ENCODE data around the gene PHACTR1. TPM values are rescaled to one million over a fixed set of nuclear protein-coding genes. Genes with fewer than 3 reads are reported as not detected.

PHACTR1 gene
- total RNA-seq, 5 donors from 2014 or later (not counting 1 experiment from before 2014, with no cell fraction given) = 0.63 to 2.6 (median 1.1) TPM

DNA sequence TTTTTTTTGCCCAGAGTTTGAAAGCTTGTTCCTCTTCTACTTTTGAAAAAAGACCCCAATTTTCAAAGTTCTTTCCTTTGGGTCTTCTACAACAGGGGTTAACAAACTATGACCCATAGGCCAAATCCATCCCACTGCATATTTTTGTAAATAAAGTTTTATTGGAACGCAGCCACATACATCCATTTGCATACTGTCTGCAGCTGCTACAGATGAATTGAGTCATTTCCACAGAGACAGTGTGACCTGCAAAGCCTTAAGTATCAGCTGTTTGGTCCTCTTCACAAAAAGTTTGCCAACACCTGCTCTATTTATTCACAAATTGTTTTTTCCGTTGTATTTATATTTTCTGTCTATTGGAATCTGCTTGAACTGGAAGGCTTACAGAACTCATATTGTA is 422.6 kb downstream of the PHACTR1 start:
- WGBS (ENCODE audit: insufficient coverage) = no CpG with 5 or more reads among the region's 2 CpGs
- Mint-ChIP-seq H3K27ac (no peak overlapping the region), H3K36me3 (no peaks in the 10 kb centered on the region), H3K9me3 (no peaks in the 10 kb centered on the region), H3K4me1 (no peaks in the 10 kb centered on the region), H3K27me3 (no peaks in the 10 kb centered on the region), H3K4me3 (no peak overlapping the region)
- DNase-seq (no peak), ATAC-seq (replicated peaks in 1 of 4) (no peak)
- Histone ChIP-seq H3K27ac (ENCODE audit: low read length) (no peak overlapping the region), H3K4me1 (ENCODE audit: control insufficient read depth in 1 of 2, extremely low read depth in 1 of 2, insufficient read depth in 2 of 2, low read length in 2 of 2) (no peaks in the 10 kb centered on the region), H3K27me3 (replicated peaks in 1 of 2; ENCODE audit: control insufficient read depth in 2 of 2, extremely low read depth in 1 of 2, insufficient read depth in 2 of 2, low read length in 1 of 2) (no peaks in the 10 kb centered on the region), H3K9me3 (no peaks in the 10 kb centered on the region), H3K4me3 (ENCODE audit: control insufficient read depth in 1 of 2, extremely low read depth in 1 of 2, low read length in 1 of 2) (no peak overlapping the region), H3K36me3 (ENCODE audit: control insufficient read depth in 2 of 2, extremely low read depth in 1 of 2, insufficient read depth in 1 of 2, low read length in 1 of 2) (no peaks in the 10 kb centered on the region)
- CTCF ChIA-PET = no interaction called here
- POLR2A ChIA-PET = no interaction called here

DNA sequence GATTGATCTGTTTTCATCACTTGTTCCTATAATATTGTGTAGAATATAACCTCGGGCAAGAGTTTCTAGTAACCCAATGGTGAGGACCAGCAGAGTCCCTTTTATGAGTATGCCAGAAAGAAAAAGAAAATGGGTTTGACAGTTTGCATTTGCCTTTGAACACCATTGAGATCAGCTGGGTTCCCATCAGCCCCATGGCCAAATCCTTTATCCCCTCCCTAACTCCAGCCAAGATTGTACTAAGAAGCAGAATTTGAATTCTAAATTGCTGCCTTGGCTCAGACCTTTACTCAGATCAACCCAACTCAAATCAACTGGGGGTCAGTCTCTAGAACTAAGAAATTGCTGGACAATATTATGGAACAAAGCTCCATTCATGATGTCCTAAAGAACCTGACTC is 424.4 kb downstream of the PHACTR1 start:
- H3K9me3 ChIP-seq = no peaks in the 10 kb centered on the region
- no peaks in the 10 kb centered on the region for H3K27me3 ChIP-seq (replicated peaks in 1 of 2; ENCODE audit: control insufficient read depth in 2 of 2, extremely low read depth in 1 of 2, insufficient read depth in 2 of 2, low read length in 1 of 2)
- no peak for DNase-seq
- Mint-ChIP-seq H3K4me3 (no peak overlapping the region), H3K9me3 (no peaks in the 10 kb centered on the region), H3K4me1 (no peaks in the 10 kb centered on the region), H3K27ac (no peak overlapping the region), H3K36me3 (no peaks in the 10 kb centered on the region), H3K27me3 (peaks cover 0 to 2% of the 10 kb centered on the region in 2 donors)
- CTCF ChIA-PET = no interaction called here
- POLR2A ChIA-PET = no interaction called here
- no peak for ATAC-seq (replicated peaks in 1 of 4)
- H3K4me1 ChIP-seq (ENCODE audit: control insufficient read depth in 1 of 2, extremely low read depth in 1 of 2, insufficient read depth in 2 of 2, low read length in 2 of 2) = no peaks in the 10 kb centered on the region
- no peak overlapping the region for H3K27ac ChIP-seq (ENCODE audit: low read length)
- no peak overlapping the region for H3K4me3 ChIP-seq (ENCODE audit: control insufficient read depth in 1 of 2, extremely low read depth in 1 of 2, low read length in 1 of 2)
- no CpG with 5 or more reads among the region's 1 CpG for WGBS (ENCODE audit: insufficient coverage)
- H3K36me3 ChIP-seq (ENCODE audit: control insufficient read depth in 2 of 2, extremely low read depth in 1 of 2, insufficient read depth in 1 of 2, low read length in 1 of 2) = no peaks in the 10 kb centered on the region

DNA sequence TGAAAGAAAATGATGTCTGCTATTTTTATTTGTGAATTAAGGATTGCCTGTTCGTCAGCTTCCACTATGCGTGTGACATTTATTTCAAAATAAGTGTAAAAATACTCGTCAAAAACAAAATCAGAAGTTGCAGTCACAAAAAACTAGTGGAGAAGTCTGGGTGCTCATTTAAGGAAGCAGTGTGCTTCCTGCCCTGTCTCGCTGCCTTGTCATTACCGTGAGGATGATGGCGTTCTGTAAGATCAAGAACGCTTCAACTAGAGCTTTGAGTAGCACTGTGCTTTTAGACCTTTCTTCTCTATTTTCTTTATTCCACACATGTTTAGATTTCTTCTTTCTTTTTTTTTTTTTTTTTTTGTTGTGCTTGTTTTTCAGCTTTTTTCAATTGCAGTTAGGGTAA is 424.8 kb downstream of the PHACTR1 start:
- no peak overlapping the region for H3K4me3 ChIP-seq (ENCODE audit: control insufficient read depth in 1 of 2, extremely low read depth in 1 of 2, low read length in 1 of 2)
- ChIA-PET POLR2A (no interaction called here), CTCF (no interaction called here)
- no peaks in the 10 kb centered on the region for H3K36me3 ChIP-seq (ENCODE audit: control insufficient read depth in 2 of 2, extremely low read depth in 1 of 2, insufficient read depth in 1 of 2, low read length in 1 of 2)
- no peaks in the 10 kb centered on the region for H3K4me1 ChIP-seq (ENCODE audit: control insufficient read depth in 1 of 2, extremely low read depth in 1 of 2, insufficient read depth in 2 of 2, low read length in 2 of 2)
- H3K9me3 ChIP-seq = no peaks in the 10 kb centered on the region
- no peak overlapping the region for H3K27ac ChIP-seq (ENCODE audit: low read length)
- ATAC-seq (replicated peaks in 1 of 4) = no peak
- Mint-ChIP-seq H3K4me3 (no peak overlapping the region), H3K27ac (no peak overlapping the region), H3K4me1 (no peaks in the 10 kb centered on the region), H3K9me3 (no peaks in the 10 kb centered on the region), H3K36me3 (no peaks in the 10 kb centered on the region), H3K27me3 (peaks cover 0 to 2% of the 10 kb centered on the region in 2 donors)
- H3K27me3 ChIP-seq (replicated peaks in 1 of 2; ENCODE audit: control insufficient read depth in 2 of 2, extremely low read depth in 1 of 2, insufficient read depth in 2 of 2, low read length in 1 of 2) = no peaks in the 10 kb centered on the region
- WGBS (ENCODE audit: insufficient coverage) = 50% methylated on average over 2 of the region's 7 CpGs
- no peak for DNase-seq

DNA sequence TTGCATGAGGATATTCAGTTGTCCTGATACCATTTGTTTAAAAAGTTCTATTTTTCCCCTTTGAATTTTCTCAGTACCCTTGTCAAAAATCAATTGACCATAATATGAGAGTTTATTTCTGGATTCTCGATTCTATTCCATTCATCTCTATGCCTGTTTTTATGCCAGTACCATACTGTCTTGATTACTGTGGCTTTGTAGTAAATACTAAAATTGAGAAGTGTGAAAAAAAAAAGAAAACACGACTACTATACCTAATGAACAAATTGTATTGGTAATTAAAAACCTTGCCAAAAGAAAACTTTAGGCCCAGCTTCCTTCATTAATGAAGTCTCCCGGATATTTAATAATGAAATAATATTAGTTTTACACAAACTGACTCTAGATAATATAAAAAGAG is 426.0 kb downstream of the PHACTR1 start:
- WGBS (ENCODE audit: insufficient coverage) = no CpG with 5 or more reads among the region's 3 CpGs
- Mint-ChIP-seq H3K9me3 (no peaks in the 10 kb centered on the region), H3K4me3 (no peak overlapping the region), H3K36me3 (no peaks in the 10 kb centered on the region), H3K27me3 (peaks cover 0 to 2% of the 10 kb centered on the region in 2 donors), H3K27ac (no peak overlapping the region), H3K4me1 (no peaks in the 10 kb centered on the region)
- no peak for ATAC-seq (replicated peaks in 1 of 4)
- Histone ChIP-seq H3K36me3 (ENCODE audit: control insufficient read depth in 2 of 2, extremely low read depth in 1 of 2, insufficient read depth in 1 of 2, low read length in 1 of 2) (no peaks in the 10 kb centered on the region), H3K9me3 (no peaks in the 10 kb centered on the region), H3K27ac (ENCODE audit: low read length) (no peak overlapping the region), H3K4me3 (ENCODE audit: control insufficient read depth in 1 of 2, extremely low read depth in 1 of 2, low read length in 1 of 2) (no peak overlapping the region), H3K4me1 (ENCODE audit: control insufficient read depth in 1 of 2, extremely low read depth in 1 of 2, insufficient read depth in 2 of 2, low read length in 2 of 2) (no peaks in the 10 kb centered on the region), H3K27me3 (replicated peaks in 1 of 2; ENCODE audit: control insufficient read depth in 2 of 2, extremely low read depth in 1 of 2, insufficient read depth in 2 of 2, low read length in 1 of 2) (no peaks in the 10 kb centered on the region)
- ChIA-PET POLR2A (no interaction called here), CTCF (no interaction called here)
- DNase-seq = no peak

DNA sequence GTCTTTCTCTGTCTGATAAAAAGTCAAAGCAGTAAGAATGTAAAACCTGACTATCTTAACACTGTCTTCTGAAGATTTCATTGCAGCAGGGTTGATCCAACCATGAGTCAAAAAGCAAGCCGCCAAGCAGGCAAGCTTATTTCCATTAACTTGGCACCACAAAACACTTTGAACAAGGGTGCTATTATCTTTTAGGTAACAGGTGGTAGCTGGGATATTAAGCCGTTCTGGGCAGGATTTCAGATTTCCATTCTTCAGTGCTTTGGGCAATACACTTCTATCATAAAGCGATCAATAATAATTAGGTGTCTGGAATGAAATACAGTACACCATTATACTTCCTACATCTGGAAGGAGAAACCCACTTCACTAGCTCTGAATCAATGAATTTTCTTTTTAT is 429.9 kb downstream of the PHACTR1 start:
- no CpG with 5 or more reads among the region's 3 CpGs for WGBS (ENCODE audit: insufficient coverage)
- Mint-ChIP-seq H3K27ac (no peak overlapping the region), H3K4me3 (no peak overlapping the region), H3K4me1 (no peaks in the 10 kb centered on the region), H3K36me3 (no peaks in the 10 kb centered on the region), H3K9me3 (no peaks in the 10 kb centered on the region), H3K27me3 (peaks cover 0 to 6% of the 10 kb centered on the region in 2 donors)
- CTCF ChIA-PET = interaction anchor here in 1 of 2 donors (0.6 to 0.7 kb wide), 2 partner anchors 184 to 1568 kb away, joined by 3 to 5 read pairs; no protein-coding TSS in a partner anchor
- no peak overlapping the region for H3K27ac ChIP-seq (ENCODE audit: low read length)
- no peak for DNase-seq
- no peak for ATAC-seq (replicated peaks in 1 of 4)
- no peaks in the 10 kb centered on the region for H3K9me3 ChIP-seq
- H3K27me3 ChIP-seq (replicated peaks in 1 of 2; ENCODE audit: control insufficient read depth in 2 of 2, extremely low read depth in 1 of 2, insufficient read depth in 2 of 2, low read length in 1 of 2) = no peaks in the 10 kb centered on the region
- no peak overlapping the region for H3K4me3 ChIP-seq (ENCODE audit: control insufficient read depth in 1 of 2, extremely low read depth in 1 of 2, low read length in 1 of 2)
- no peaks in the 10 kb centered on the region for H3K4me1 ChIP-seq (ENCODE audit: control insufficient read depth in 1 of 2, extremely low read depth in 1 of 2, insufficient read depth in 2 of 2, low read length in 2 of 2)
- POLR2A ChIA-PET = no interaction called here
- no peaks in the 10 kb centered on the region for H3K36me3 ChIP-seq (ENCODE audit: control insufficient read depth in 2 of 2, extremely low read depth in 1 of 2, insufficient read depth in 1 of 2, low read length in 1 of 2)

DNA sequence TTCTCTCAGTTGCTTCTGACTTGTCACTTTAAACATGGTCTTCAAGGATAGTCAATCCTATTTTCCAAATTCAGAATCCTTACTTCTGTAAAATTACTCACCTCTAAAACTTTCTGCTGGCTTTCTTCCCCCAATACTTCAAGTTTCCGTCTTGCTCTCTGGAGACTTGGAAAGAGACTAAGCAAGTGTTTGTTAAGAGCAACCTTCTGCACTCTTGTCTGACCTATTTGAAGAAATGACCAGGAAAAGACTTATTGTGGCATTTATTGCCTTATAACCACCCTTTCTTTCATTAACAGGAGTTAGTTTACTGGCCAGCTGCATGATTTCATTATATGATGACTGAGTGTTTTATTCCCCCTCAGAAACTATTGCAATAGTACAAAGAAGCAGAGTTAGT is 430.8 kb downstream of the PHACTR1 start:
- Mint-ChIP-seq H3K9me3 (no peaks in the 10 kb centered on the region), H3K27me3 (peaks cover 0 to 10% of the 10 kb centered on the region in 2 donors), H3K4me3 (no peak overlapping the region), H3K27ac (no peak overlapping the region), H3K36me3 (no peaks in the 10 kb centered on the region), H3K4me1 (no peaks in the 10 kb centered on the region)
- DNase-seq (no peak), ATAC-seq (replicated peaks in 1 of 4) (no peak)
- H3K9me3 ChIP-seq = no peaks in the 10 kb centered on the region
- H3K36me3 ChIP-seq (ENCODE audit: control insufficient read depth in 2 of 2, extremely low read depth in 1 of 2, insufficient read depth in 1 of 2, low read length in 1 of 2) = no peaks in the 10 kb centered on the region
- no CpG with 5 or more reads among the region's 1 CpG for WGBS (ENCODE audit: insufficient coverage)
- no peaks in the 10 kb centered on the region for H3K27me3 ChIP-seq (replicated peaks in 1 of 2; ENCODE audit: control insufficient read depth in 2 of 2, extremely low read depth in 1 of 2, insufficient read depth in 2 of 2, low read length in 1 of 2)
- H3K4me1 ChIP-seq (ENCODE audit: control insufficient read depth in 1 of 2, extremely low read depth in 1 of 2, insufficient read depth in 2 of 2, low read length in 2 of 2) = no peaks in the 10 kb centered on the region
- ChIA-PET POLR2A (no interaction called here), CTCF (no interaction called here)
- no peak overlapping the region for H3K4me3 ChIP-seq (ENCODE audit: control insufficient read depth in 1 of 2, extremely low read depth in 1 of 2, low read length in 1 of 2)
- H3K27ac ChIP-seq (ENCODE audit: low read length) = no peak overlapping the region

DNA sequence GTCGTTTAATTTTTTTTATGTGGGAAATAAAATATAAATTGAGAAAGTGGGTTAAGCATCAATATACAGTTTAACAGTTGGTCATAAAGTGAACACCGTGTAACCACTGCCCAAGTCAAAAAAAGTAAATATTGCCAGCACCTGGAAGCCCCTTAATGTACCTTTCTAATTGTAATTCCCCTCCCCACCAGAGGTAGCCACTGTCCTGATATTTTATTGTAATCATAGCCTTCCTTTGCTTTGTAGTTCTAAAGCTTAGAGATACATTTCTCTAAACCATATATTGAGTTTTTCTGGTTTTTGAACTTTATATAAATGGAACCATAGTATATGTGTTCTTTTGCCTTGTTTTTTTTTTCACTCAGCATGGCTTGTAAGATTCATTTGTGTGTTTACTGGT is 431.2 kb downstream of the PHACTR1 start:
- no CpG with 5 or more reads among the region's 2 CpGs for WGBS (ENCODE audit: insufficient coverage)
- H3K27ac Mint-ChIP-seq = no peak overlapping the region
- no peak overlapping the region for H3K4me3 ChIP-seq (ENCODE audit: control insufficient read depth in 1 of 2, extremely low read depth in 1 of 2, low read length in 1 of 2)
- no peak overlapping the region for H3K4me3 Mint-ChIP-seq
- H3K36me3 ChIP-seq (ENCODE audit: control insufficient read depth in 2 of 2, extremely low read depth in 1 of 2, insufficient read depth in 1 of 2, low read length in 1 of 2) = no peaks in the 10 kb centered on the region
- no peaks in the 10 kb centered on the region for H3K4me1 Mint-ChIP-seq
- peaks cover 0 to 13% of the 10 kb centered on the region in 2 donors for H3K27me3 Mint-ChIP-seq
- CTCF ChIA-PET = no interaction called here
- no peak overlapping the region for H3K27ac ChIP-seq (ENCODE audit: low read length)
- DNase-seq = no peak
- H3K4me1 ChIP-seq (ENCODE audit: control insufficient read depth in 1 of 2, extremely low read depth in 1 of 2, insufficient read depth in 2 of 2, low read length in 2 of 2) = no peaks in the 10 kb centered on the region
- H3K27me3 ChIP-seq (replicated peaks in 1 of 2; ENCODE audit: control insufficient read depth in 2 of 2, extremely low read depth in 1 of 2, insufficient read depth in 2 of 2, low read length in 1 of 2) = no peaks in the 10 kb centered on the region
- POLR2A ChIA-PET = no interaction called here
- H3K9me3 Mint-ChIP-seq = no peaks in the 10 kb centered on the region
- H3K36me3 Mint-ChIP-seq = no peaks in the 10 kb centered on the region
- H3K9me3 ChIP-seq = no peaks in the 10 kb centered on the region
- ATAC-seq (replicated peaks in 1 of 4) = no peak
